HEK293 (cell line): Measurements from ENCODE around the gene KLHDC7B.

Experiments
- ZNF549 ChIP-seq: fragments of 450-650 bp; IDR thresholded peaks from 2 replicates; pipeline ENCODE4 v1.5.1; 2018; ENCODE audit warnings: missing biosample characterization, missing genetic modification characterization, mild to moderate bottlenecking, inconsistent platforms, moderate library complexity
- ZNF768 ChIP-seq: fragments of 450-650 bp; formaldehyde crosslinking; IDR thresholded peaks from 2 replicates; pipeline ENCODE4 v1.5.1; 2018; ENCODE audit warnings: missing biosample characterization, mild to moderate bottlenecking, missing genetic modification characterization
- TF ChIP-seq, protein P1 (sequence below): fragments of 450-650 bp; formaldehyde crosslinking; IDR thresholded peaks from 2 replicates; pipeline ENCODE4 v1.5.1; 2016; ENCODE audit warnings: missing biosample characterization, missing genetic modification characterization

- TF ChIP-seq ZNF549 (tag by site-specific recombination) (no peak), ZNF768 (no peak)
- TF ChIP-seq, protein P1, sequence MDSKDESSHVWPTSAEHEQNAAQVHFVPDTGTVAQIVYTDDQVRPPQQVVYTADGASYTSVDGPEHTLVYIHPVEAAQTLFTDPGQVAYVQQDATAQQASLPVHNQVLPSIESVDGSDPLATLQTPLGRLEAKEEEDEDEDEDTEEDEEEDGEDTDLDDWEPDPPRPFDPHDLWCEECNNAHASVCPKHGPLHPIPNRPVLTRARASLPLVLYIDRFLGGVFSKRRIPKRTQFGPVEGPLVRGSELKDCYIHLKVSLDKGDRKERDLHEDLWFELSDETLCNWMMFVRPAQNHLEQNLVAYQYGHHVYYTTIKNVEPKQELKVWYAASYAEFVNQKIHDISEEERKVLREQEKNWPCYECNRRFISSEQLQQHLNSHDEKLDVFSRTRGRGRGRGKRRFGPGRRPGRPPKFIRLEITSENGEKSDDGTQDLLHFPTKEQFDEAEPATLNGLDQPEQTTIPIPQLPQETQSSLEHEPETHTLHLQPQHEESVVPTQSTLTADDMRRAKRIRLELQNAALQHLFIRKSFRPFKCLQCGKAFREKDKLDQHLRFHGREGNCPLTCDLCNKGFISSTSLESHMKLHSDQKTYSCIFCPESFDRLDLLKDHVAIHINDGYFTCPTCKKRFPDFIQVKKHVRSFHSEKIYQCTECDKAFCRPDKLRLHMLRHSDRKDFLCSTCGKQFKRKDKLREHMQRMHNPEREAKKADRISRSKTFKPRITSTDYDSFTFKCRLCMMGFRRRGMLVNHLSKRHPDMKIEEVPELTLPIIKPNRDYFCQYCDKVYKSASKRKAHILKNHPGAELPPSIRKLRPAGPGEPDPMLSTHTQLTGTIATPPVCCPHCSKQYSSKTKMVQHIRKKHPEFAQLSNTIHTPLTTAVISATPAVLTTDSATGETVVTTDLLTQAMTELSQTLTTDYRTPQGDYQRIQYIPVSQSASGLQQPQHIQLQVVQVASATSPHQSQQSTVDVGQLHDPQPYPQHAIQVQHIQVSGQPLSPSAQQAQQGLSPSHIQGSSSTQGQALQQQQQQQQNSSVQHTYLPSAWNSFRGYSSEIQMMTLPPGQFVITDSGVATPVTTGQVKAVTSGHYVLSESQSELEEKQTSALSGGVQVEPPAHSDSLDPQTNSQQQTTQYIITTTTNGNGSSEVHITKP (tag by site-specific recombination), result no peak
Observed at GRCh38 chr22:50595189-50595588, 49.5 kb downstream of the KLHDC7B start.
